ENCODE measurements around the gene MSMB. TPM values are rescaled to one million over a fixed set of nuclear protein-coding genes. Genes with fewer than 3 reads are reported as not detected.

MSMB gene
- total and polyA plus RNA-seq, 9 of the 15 experiments (the other 6 are each of a cell fraction or from before 2014, with no cell fraction given), result 0.21 to 0.60 TPM; not detected in 7

- TF ChIP-seq ZMIZ1 (IDR thresholded peaks at IDR 0.05; ENCODE audit: low read depth in 2 of 2, low read length in 2 of 2) (no peak), SETDB1 (IDR thresholded peaks at IDR 0.05; ENCODE audit: low read length) (no peak)
- TF ChIP-seq, protein P1, sequence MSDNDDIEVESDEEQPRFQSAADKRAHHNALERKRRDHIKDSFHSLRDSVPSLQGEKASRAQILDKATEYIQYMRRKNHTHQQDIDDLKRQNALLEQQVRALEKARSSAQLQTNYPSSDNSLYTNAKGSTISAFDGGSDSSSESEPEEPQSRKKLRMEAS (CRISPR knock-in tag; IDR thresholded peaks at IDR 0.05), result no peak
These were observed 29.8 kb upstream of the MSMB start (continued) for GRCh38 chr10:46075869-46076268.

DNA sequence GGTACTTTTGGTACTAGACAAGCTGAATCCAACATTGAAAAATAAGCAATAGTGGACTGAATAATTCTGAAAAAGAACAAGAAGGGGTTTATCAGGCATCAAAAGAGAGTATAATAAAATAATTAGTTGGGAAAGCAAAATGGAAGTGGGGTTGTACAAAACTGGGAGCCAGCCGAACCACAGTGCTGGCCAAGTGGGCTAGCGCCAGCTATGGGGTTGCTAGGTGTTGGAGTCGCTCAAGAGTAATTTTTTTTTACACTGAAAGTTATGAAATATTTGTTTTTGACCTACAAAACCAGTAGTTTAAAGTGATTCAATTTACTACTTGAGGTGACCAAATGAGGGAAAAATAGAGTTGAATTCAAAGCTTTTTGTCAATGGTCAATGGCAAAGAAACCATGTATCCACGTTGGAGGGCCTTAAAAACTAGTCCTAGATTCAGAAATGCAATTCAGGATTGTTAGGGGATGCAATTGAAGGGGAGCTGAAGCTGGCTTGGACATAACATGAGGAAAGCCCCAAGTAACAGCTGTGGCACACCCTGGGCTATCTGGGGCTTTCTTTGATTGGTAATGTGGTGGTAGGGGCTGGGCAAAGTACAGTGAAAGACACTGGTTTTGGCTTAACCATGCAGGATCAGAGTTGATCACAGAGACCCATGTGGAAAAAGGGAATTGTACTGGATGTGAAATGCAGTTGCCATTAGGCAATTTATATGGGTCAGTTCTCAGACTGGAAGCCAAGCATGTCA, 28.3 kb upstream of the MSMB start:
- no peak for ATAC-seq
- H3K36me3 ChIP-seq (ENCODE audit: control insufficient read depth, insufficient read depth, low read length), result no peaks in the 10 kb centered on the region
- intact Hi-C loops (cut with micrococcal nuclease), result no loop called here
- ChIA-PET CTCF (ENCODE audit: low intra/inter-chr PET ratio) (no interaction called here), POLR2A (interaction anchor here (0.7 kb wide), 1 partner anchor 17 kb away, joined by 5 read pairs; no protein-coding TSS in a partner anchor)
- FAIRE-seq, result no peak
- H3K79me2 ChIP-seq (ENCODE audit: control insufficient read depth, insufficient read depth, low read length), result no peaks in the 10 kb centered on the region
- no peaks in the 10 kb centered on the region for H3K27me3 ChIP-seq (ENCODE audit: control insufficient read depth in 2 of 2, insufficient read depth in 2 of 2, low read length in 2 of 2)
- H3K4me1 ChIP-seq (replicated peaks in 1 of 2; ENCODE audit: control insufficient read depth in 2 of 2, insufficient read depth in 2 of 2, low read length in 2 of 2), result peaks cover 3 to 20% of the 10 kb centered on the region in 2 experiments; a peak in 4 of 5 replicates
- in situ Hi-C loops (cut with MboI), result no loop called here
- H4K20me1 ChIP-seq (replicated peaks; ENCODE audit: control insufficient read depth, insufficient read depth, low read length), result no peaks in the 10 kb centered on the region
- no peak for DNase-seq (ENCODE audit: extremely low read depth in 1 of 4, low spot score in 3 of 4)
- no peak overlapping the region for H3K4me3 ChIP-seq
- 51% methylated on average over 4 of the region's 4 CpGs for WGBS (ENCODE audit: insufficient coverage, low coverage, missing lambda C conversion rate)
- H3K27ac ChIP-seq (ENCODE audit: extremely low read depth, low read depth, low read length), result no peak overlapping the region
- no TSS peak for BruUV-seq (replicated peaks)
- H3K4me2 ChIP-seq (ENCODE audit: insufficient read depth, low read length), result no peak overlapping the region
- no peaks in the 10 kb centered on the region for H3K9me1 ChIP-seq (ENCODE audit: control insufficient read depth, insufficient read depth, low read length)
- H2AFZ ChIP-seq (ENCODE audit: low read depth, low read length), result no peak overlapping the region
- no peaks in the 10 kb centered on the region for H3K9me3 ChIP-seq (replicated peaks; ENCODE audit: control insufficient read depth, insufficient read depth, low read depth, low read length)
- H3K9ac ChIP-seq (ENCODE audit: insufficient read depth in 1 of 2, low read depth in 2 of 2, low read length in 2 of 2), result no peak overlapping the region
- TF ChIP-seq E2F6 (IDR thresholded peaks at IDR 0.05; ENCODE audit: borderline replicate concordance in 1 of 2, extremely low read depth in 1 of 2, insufficient read depth in 1 of 2, insufficient read length in 1 of 2, low read depth in 1 of 2, low read length in 1 of 2, poor library complexity in 1 of 2, severe bottlenecking in 1 of 2), result no peak
- TF ChIP-seq ZSCAN29 (IDR thresholded peaks at IDR 0.05), result no peak
- no peak for TF ChIP-seq PBX2 (CRISPR knock-in tag; IDR thresholded peaks at IDR 0.05; ENCODE audit: low read depth)
- TF ChIP-seq PBX2 (tag; conservative IDR thresholded peaks at IDR 0.05; ENCODE audit: low read depth), result no peak
- TF ChIP-seq, protein P2, sequence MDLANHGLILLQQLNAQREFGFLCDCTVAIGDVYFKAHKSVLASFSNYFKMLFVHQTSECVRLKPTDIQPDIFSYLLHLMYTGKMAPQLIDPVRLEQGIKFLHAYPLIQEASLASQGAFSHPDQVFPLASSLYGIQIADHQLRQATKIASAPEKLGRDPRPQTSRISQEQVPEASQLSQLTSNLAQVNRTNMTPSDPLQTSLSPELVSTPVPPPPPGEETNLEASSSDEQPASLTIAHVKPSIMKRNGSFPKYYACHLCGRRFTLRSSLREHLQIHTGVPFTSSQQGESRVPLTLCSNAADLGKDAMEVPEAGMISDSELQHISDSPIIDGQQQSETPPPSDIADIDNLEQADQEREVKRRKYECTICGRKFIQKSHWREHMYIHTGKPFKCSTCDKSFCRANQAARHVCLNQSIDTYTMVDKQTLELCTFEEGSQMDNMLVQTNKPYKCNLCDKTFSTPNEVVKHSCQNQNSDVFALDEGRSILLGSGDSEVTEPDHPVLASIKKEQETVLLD (IDR thresholded peaks at IDR 0.05), result no peak
- no peak for TF ChIP-seq SMC3 (conservative IDR thresholded peaks at IDR 0.05; ENCODE audit: insufficient read depth, low read depth, low read length)
- no peak for TF ChIP-seq GTF2F1 (IDR thresholded peaks at IDR 0.05; ENCODE audit: low read depth, low read length)
